ENCODE results near the gene ADCY5.

DNA sequence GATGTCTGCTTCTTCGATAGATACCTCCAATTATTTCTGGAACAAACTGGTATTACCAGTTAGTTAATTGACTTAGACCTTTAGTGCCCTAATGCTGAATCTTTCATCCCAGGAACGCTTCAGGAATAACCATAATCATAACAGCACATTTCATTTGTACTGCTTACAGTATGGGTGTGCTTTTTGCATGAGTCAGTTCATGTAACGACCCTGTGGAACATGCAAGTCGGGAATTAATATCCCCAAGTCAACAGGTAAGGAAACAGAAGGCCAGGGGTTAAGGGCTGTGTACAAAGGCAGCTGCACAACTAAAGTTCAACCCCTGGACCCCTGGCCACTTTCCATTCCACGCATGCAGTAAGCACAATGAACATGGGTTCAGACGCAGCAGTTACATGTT, 49.2 kb downstream of the ADCY5 start:
- TF ChIP-seq, protein P1, sequence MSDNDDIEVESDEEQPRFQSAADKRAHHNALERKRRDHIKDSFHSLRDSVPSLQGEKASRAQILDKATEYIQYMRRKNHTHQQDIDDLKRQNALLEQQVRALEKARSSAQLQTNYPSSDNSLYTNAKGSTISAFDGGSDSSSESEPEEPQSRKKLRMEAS (IDR thresholded peaks at IDR 0.05): no peak
- TF ChIP-seq SP1 (IDR thresholded peaks at IDR 0.05; ENCODE audit: low read depth) (no peak), POLR2A (IDR thresholded peaks at IDR 0.05; ENCODE audit: borderline replicate concordance, extremely low read depth, insufficient read depth, insufficient read length) (no peak)
- TF ChIP-seq, protein P2, sequence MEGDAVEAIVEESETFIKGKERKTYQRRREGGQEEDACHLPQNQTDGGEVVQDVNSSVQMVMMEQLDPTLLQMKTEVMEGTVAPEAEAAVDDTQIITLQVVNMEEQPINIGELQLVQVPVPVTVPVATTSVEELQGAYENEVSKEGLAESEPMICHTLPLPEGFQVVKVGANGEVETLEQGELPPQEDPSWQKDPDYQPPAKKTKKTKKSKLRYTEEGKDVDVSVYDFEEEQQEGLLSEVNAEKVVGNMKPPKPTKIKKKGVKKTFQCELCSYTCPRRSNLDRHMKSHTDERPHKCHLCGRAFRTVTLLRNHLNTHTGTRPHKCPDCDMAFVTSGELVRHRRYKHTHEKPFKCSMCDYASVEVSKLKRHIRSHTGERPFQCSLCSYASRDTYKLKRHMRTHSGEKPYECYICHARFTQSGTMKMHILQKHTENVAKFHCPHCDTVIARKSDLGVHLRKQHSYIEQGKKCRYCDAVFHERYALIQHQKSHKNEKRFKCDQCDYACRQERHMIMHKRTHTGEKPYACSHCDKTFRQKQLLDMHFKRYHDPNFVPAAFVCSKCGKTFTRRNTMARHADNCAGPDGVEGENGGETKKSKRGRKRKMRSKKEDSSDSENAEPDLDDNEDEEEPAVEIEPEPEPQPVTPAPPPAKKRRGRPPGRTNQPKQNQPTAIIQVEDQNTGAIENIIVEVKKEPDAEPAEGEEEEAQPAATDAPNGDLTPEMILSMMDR (IDR thresholded peaks at IDR 0.05 in 2 of 3, conservative IDR thresholded peaks at IDR 0.05 in 1 of 3; ENCODE audit: borderline replicate concordance in 1 of 3, insufficient read depth in 1 of 3, low read depth in 2 of 3, low read length in 2 of 3): no peak
